AG04450 (cell line): Measurements from ENCODE around the gene EXOSC7. TPM values are rescaled to one million over a fixed set of nuclear protein-coding genes. Genes with fewer than 3 reads are reported as not detected.

Experiments
- CTCF ChIA-PET: fragments of 300-600, 350-600 bp; formaldehyde crosslinking; extraction: SDS; loops from one replicate; lab custom pipeline; 2022; ENCODE audit warnings: antibody characterized with exemption, inconsistent platforms; lab: Charles Lee
- POLR2A ChIA-PET: fragments of 350-600 bp; formaldehyde crosslinking; extraction: SDS; loops from one replicate; lab custom pipeline; 2021; ENCODE audit warnings: antibody characterized with exemption, inconsistent platforms; lab: Yijun Ruan, JAX
- DNase-seq: peaks from one replicate; pipeline ENCODE4 v3.0.0-alpha.2; 2011; ENCODE audit warnings: low read depth, low spot score
- H3K27ac ChIP-seq: one replicate; pipeline ENCODE4 v1.5.1; 2012; ENCODE audit warnings: low read depth, low read length, control low read depth
- H3K27me3 ChIP-seq: one replicate; pipeline ENCODE4 v1.6.0; 2012; ENCODE audit warnings: low read length; ENCODE audit not compliant: control insufficient read depth, insufficient read depth
- H3K4me3 ChIP-seq: 2 replicates; pipeline ENCODE4 v1.5.1; 2011; ENCODE audit warnings: mild to moderate bottlenecking, low read depth, low read length, control low read depth
- H3K9me3 ChIP-seq: 2 replicates; pipeline ENCODE4 v1.5.1; 2012; ENCODE audit warnings: low read length; ENCODE audit not compliant: control insufficient read depth, insufficient read depth
- CTCF ChIP-seq: IDR thresholded peaks from 2 replicates; pipeline ENCODE4 v1.5.1; 2011; ENCODE audit warnings: low read depth, low read length, control low read depth, inconsistent platforms
- polyA plus RNA-seq: library from polyadenylated mRNA; depleted of rRNA; stranded (reverse); fragments of >200 nt; gene quantifications from 2 replicates; pipeline ENCODE4 v1.2.3, GENCODE V29; 2011

Gene EXOSC7
- polyA plus RNA-seq, 1 experiment: 70.6 TPM

GRCh38 chr3:44995142-44995770 lies 19.2 kb downstream of the EXOSC7 start:
- CTCF ChIA-PET: interaction anchor here (1.5 to 8.3 kb wide), 2 partner anchors 14 to 19 kb away, joined by 4 to 47 read pairs; partner anchors contain the start of genes EXOSC7 and ZDHHC3
- no peak for TF ChIP-seq CTCF
- POLR2A ChIA-PET: no interaction called here
- Histone ChIP-seq H3K27ac (no peak overlapping the region), H3K4me3 (no peak overlapping the region), H3K9me3 (no peaks in the 10 kb centered on the region), H3K27me3 (no peaks in the 10 kb centered on the region)
- DNase-seq: no peak

DNA sequence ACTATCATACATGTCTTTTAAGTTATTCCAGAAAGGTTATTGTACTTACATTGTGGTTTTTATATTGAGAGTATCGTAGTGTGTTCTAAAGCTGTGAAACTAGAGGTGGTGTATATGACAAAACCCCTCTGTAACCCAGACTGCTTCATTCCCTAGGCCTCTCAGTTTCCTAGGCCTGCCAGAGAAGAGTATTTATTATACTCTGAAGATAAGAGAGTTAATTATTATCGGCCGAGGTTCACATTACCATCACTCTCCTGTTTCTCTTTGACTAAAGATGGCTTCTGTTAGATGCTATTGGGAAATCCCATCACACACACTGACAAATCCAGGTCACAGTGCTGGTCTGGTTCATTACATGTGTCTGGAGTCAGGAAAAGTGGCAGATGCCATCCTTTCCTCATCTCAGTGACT lies 20.5 kb downstream of the EXOSC7 start:
- no peak for TF ChIP-seq CTCF
- no peak for DNase-seq

GRCh38 chr3:44999782-45000181 lies 23.7 kb downstream of the EXOSC7 start:
- TF ChIP-seq CTCF: no peak
- POLR2A ChIA-PET: no interaction called here
- Histone ChIP-seq H3K9me3 (no peaks in the 10 kb centered on the region), H3K27me3 (no peaks in the 10 kb centered on the region), H3K4me3 (no peak overlapping the region), H3K27ac (no peak overlapping the region)
- DNase-seq: no peak
- CTCF ChIA-PET: no interaction called here

More for the DNA sequence above, 20.5 kb downstream of the EXOSC7 start:
- Histone ChIP-seq H3K27ac (no peak overlapping the region), H3K27me3 (no peaks in the 10 kb centered on the region), H3K9me3 (no peaks in the 10 kb centered on the region), H3K4me3 (no peak overlapping the region)
- ChIA-PET CTCF (interaction anchor here (1.5 kb wide), 1 partner anchor 12 kb away, joined by 4 read pairs; no protein-coding TSS in a partner anchor), POLR2A (no interaction called here)

- CTCF ChIA-PET: interaction anchor here (1.1 kb wide), 1 partner anchor 12 kb away, joined by 3 read pairs; no protein-coding TSS in a partner anchor
- POLR2A ChIA-PET: no interaction called here
- Histone ChIP-seq H3K27ac (no peak overlapping the region), H3K4me3 (no peak overlapping the region), H3K9me3 (no peaks in the 10 kb centered on the region), H3K27me3 (no peaks in the 10 kb centered on the region)
- DNase-seq: no peak
- TF ChIP-seq CTCF: no peak
These were observed 24.8 kb downstream of the EXOSC7 start for GRCh38 chr3:45000823-45001222.

DNA sequence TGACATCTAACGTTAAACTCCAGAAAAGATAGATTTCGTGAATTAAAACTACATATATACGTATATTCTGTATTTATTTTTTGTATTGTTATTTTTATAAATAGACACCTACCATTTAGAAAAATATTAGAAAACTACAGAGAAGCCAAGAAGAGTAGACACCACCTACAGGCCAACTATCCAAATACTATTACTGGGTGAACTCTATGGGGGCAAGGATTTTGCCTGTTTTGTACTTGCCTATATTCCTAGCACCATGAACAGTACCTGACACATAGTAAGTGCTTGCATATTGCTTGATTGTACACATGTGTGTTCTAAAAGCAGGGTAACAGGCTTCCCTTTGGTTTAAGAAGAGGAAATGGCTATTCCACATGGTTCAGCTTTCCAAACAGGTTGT lies 25.7 kb downstream of the EXOSC7 start:
- Histone ChIP-seq H3K4me3 (no peak overlapping the region), H3K27me3 (no peaks in the 10 kb centered on the region), H3K27ac (no peak overlapping the region), H3K9me3 (no peaks in the 10 kb centered on the region)
- no peak for DNase-seq
- ChIA-PET POLR2A (no interaction called here), CTCF (interaction anchor here (1.1 kb wide), 1 partner anchor 13 kb away, joined by 3 read pairs; no protein-coding TSS in a partner anchor)
- TF ChIP-seq CTCF: 0 out of 2 replicates have a peak, but pooled peaks have one; percentile 13
